ENCODE data around the gene TMEM107.
A peak's percentile ranks its signal among the peaks of the same experiment; 100 is the strongest.
"Not testable (repeated sequence)": the region's sequence is repeated elsewhere in the genome, so short reads cannot be mapped to it uniquely, and the experiment has no call there.

Gene TMEM107

DNA sequence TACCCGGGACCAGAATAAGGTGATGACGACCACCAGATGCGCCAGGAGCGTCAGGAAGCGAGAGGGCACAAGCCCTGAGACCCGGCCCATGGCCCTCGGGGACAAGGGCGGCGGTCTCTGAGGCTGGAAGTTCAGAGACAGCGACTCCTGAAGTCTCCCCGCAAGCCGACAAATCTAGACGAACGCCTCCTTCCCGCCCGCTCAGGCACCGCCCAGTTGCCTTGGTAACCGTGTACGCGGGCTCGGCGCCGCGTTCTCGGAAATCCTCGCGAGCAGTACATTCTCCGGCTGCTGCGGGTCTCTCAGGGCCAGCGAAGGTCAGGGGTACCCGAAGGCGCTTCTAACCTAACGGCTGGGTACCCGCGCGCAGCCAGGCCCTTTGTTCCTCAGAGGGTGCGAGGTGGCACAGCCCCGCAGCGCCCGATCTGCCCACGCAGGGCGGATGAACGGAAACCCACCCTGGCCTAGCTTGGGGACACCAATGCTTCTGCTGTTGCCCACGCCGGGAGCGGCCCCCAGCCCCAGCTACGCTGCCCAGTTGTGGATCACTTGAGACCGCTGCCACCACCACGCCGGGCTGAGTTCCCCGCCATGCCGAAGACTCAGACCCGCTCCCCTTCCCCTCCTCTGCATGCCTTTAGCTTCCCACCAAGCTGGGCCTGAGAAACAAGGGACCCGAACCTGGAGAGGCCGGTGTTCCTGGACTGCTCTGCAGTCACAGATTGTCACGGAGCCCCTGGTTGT is at the start of gene TMEM107:
Gene TMEM107 (minus strand): TSS at position 184 of the 744 bp plus-strand sequence. CDS start 94 bp downstream, at position 90.
- no peak for DNase-seq (ENCODE audit: low read depth, low spot score)
- H3K27ac ChIP-seq = peak within 1 kb of the TSS; percentile 48

DNA sequence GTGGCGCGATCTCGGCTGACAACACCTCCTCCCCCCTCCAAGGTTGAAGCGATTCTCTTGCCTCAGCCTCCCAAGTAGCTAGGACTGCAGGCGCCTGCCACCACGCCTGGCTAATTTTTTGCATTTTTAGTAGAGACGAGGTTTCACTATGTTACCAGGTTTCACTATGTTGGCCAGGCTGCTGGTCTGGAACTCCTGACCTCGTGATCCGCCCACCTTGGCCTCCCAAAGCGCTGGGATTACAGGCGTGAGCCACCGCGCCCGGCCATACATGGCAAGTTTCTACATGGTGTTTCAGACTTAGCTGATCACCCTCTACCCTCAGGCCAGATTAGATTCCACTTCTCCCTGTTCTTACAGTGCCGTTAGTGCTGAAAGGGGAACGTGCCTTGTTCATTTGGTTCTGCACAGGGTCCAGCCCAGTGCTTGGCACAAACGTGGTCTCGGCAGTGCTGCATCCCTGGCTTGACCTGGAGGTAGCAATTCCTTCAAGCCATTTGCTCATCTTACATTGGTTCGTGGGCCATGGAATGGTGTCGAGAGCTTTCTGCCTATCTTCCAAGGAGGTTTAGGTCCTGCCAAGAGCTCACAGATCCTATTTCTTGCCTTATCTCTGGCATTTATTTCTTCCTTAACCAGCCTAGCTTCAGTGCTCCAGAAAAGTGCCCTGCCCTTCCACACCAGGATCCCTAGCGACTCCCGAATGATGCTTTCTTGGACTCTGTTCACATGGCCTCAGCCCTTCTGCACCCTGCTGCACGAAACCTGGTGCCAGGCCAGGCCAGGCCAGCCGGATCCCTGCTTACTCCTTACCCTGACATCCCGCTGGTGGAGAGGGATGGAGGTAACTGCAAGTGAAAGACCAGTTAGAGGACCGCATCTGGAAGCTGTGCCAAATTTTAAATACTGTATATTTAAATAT is 49.0 kb upstream of the TMEM107 start:
- DNase-seq (ENCODE audit: low read depth, low spot score) = no peak
- no peak overlapping the region for H3K27ac ChIP-seq

DNA sequence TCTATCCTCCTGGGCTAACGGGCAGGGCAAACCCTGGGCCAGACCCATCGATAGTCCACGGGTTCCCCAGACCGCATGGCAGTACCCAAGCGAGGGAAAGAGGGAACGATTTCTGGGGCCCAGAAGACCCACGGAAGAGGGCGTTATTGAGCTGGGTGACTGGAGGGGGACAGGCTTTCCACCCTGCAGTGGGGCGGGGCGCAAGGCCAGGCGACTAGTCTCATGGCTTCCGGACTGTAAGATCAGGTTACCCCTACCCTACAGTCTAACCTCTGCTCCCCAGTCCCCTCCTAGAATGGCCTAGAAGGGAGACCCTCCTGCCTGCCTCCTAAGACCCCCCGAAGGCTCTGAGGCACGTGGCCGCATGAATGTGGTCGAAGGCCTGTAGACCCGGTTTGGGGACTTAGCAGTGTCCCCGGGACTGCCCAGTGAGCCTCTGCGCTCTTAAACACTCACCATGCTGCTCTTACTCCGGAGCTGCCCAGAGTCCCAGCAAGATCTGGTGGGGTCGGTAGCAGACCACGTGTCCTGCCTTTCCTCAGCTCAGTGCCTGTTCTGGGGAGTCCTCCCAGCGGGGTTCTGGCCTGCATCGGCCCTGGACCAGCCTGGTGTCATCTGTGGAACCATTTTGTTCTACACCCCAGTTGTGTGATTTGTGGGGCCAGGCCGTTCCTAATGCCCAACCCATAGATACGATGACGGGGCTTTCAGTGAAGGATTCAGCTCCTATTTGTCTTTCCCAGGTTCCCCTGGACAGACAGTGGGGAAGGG is 47.4 kb upstream of the TMEM107 start:
- DNase-seq (ENCODE audit: low read depth, low spot score) = no peak
- H3K27ac ChIP-seq = peak overlapping the region; percentile 96

DNA sequence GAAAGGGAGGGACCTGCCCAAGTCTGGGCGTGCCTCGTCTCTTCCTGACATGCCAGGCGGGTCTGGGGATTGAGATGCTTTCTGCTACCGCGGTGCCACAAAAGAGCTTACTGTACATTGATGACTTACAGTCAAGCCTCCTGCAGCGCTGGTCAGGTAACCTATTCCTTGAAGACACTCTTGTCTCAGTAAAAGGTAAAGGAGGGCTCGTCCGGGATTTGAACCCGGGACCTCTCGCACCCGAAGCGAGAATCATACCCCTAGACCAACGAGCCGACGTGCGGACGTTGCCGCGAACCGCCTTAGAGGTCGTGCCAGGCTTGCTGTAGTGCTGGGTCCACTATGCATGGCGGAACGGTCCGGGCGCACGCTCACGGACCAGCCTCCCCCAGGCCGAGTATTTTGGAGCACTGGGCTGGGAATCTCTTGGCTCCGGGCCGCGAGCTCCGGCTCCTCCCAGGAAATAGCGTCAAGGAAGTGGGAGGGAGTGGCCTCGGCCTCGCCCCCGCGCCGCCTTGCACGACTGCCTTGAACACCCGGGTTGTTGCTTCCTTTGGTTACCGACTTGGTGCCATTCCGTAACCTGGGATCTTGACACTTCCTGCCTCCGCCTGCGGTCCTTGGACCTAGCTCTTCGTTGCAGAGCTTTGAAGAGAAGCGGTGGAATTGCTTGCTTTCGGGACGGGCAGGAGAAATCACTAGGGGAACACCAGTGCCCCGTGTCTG is 46.6 kb upstream of the TMEM107 start:
- peak; percentile 92 for DNase-seq (ENCODE audit: low read depth, low spot score)
- peak overlapping the region; percentile 96 for H3K27ac ChIP-seq

DNA sequence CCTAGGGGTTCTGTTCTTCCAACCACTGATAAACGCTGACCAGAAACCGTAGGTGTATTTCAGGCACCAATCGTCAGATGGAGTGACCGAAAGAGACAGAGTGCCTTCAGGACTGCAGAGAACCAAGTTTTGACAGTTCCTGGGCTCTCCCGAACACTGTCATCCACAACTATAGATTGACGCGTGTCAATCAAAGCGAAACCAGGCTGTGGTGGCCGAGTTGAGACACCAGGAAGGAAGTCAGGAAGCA is 46.1 kb upstream of the TMEM107 start:
- peak overlapping the region; percentile 96 for H3K27ac ChIP-seq
- no peak for DNase-seq (ENCODE audit: low read depth, low spot score)

DNA sequence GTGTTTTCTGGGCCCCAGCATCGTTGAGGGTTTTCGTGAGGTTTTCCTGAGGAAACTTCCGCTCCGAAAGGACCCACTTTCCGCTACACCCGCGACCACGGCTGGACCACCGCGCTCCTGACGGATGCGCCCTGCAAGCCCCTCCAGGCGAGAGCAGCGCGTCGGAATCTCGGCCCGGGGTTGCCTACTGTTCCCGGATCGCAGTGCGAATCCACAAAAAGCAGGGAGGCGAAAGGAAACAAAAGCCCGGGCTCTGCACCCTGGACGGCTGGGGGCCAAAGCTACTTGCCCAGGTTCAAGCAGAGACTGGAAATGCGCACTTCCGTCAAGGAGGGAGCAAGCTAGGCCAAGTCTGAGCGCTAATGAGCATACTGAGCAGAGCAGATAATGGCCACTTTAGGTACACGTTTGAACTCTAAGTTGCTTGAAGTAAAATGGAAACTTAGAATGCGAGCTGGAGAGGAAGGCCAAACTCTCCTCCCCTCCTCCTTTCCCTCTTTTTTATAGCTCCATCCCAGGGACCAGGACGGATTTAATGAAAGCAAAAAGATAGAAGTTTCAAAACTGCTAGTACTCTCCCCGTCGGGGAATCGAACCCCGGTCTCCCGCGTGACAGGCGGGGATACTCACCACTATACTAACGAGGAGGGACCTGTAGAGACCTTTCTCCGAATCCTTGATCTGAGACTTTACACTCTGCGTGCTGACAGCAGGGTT is 45.6 kb upstream of the TMEM107 start:
- DNase-seq (ENCODE audit: low read depth, low spot score) = no peak
- H3K27ac ChIP-seq = peak overlapping the region; percentile 96

DNA sequence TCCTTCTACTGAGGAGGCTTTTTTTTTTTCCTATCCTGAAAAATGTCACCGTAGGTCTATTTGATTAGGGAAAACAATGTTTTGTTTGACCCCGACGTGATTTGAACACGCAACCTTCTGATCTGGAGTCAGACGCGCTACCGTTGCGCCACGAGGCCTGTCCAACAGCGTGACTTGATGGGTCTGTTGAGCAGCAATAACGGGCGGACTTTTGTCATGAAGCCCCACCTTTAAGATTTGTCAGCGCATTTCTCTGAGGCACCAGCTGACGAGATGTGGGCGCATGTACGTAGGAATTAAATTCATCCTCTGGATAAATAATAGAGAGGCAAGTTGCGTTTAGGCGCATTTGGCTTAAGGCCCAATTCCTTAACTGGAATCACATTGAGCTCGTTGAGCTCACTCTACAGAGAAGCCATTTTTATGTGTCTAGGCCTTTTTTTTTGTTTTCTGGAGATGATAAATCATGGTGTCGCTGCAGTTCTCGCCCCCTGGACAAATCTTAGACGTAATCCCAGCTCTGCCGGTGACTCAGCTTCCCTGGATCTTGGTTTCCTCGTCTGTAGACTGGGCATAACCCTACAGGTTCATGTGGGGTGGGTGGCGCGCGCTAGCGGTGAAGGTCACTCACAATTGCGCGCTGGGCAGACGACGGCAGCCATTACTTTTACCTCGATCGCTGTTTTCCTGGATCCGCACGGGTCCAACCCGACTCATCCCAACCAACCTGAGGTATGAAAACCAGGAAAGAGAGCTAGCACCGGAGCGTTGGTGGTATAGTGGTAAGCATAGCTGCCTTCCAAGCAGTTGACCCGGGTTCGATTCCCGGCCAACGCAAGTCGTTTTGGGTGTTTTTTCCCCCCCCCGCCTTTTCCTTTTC is 44.8 kb upstream of the TMEM107 start:
- peak; percentile 54 for DNase-seq (ENCODE audit: low read depth, low spot score)
- peak overlapping the region; percentile 96 for H3K27ac ChIP-seq

DNA sequence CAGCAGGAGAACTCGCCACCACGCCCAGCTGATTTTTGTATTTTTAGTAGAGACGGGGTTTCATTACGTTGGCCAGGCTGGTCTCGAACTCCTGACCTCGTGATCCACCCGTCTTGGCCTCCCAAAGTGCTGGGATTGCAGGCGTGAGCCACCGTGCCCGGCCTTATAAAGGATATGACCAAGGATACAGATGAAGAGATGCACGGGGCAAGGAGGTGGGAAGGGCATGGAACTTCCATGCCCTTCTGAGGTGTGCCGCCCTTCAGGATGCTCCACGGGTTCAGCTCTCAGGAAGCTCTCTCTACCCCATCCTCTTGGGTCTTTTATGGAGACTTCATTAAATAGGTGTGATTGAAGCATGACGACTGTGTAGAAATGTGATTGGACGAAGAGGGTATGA is 37.8 kb upstream of the TMEM107 start:
- not testable (repeated sequence) for H3K27ac ChIP-seq; DNase-seq (ENCODE audit: low read depth, low spot score)

DNA sequence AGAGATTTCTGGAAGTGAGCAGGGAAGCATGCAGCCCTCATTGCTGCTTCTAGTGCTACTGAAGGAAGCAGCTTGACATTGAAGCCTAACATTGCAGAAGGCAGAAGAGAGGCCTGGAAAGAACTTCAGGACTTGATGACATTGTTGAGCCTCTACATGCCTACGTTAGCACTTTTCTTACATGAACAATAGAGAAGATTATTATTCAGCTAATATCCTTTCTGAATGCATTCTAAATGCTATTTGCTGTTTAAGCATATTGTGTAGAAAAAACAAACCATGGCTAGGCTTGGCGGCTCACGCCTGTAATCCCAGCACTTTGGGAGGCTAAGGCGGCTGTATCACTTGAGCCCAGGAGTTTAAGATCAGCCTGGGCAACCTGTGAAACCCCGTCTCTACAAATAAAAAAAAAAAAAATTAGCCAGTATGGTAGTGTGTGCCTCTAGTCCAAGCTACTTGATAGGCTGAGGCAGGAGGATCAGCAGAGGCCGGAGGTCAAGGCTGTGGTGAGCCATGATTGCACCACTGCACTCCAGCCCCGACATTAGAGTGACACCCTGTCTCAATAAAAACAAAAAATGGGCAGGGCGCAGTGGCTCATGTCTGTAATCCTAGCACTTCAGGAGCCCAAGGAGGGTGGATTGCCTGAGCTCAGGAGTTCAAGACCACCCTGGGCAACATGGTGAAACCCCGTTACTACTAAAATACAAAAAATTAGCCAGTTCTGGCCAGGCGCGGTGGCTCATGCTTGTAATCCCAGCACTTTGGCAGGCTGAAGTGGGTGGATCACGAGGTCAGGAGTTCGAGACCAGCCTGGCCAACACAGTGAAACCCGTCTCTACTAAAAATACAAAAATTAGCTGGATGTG is 36.4 kb upstream of the TMEM107 start:
- no peak for DNase-seq (ENCODE audit: low read depth, low spot score)
- no peak overlapping the region for H3K27ac ChIP-seq

DNA sequence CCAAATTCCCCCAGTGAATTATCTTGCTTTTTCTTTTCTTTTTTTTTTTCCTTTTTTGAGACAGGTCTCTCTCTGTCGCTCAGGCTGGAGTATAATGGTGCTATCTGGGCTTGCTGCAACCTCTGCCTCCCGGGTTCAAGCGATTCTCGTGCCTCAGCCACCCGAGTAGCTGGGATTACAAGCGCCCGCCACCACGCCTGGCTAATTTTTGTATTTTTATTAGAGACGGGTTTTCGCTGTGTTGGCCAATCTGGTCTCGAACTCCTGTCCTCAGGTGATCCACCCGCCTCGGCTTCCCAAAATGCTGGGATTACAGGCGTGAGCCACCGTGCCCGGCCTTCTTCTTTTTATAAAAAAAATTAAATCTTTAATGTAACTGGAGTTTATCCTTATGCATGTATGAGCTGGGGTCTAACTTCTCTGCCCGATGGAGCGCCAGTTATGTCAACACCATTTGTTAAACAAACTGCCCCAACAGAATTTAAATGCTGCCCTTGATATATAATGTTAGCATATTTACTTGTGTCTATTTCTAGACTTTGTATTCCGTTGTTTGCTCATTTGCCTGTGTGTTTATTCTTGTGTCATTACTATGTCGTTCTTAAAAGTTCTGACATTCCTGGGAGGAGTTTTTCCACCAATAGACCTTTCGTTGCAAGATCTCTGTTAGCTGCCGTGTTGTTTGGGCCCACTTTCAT is 34.7 kb upstream of the TMEM107 start:
- DNase-seq (ENCODE audit: low read depth, low spot score) = no peak
- peak overlapping the region; percentile 80 for H3K27ac ChIP-seq

DNA sequence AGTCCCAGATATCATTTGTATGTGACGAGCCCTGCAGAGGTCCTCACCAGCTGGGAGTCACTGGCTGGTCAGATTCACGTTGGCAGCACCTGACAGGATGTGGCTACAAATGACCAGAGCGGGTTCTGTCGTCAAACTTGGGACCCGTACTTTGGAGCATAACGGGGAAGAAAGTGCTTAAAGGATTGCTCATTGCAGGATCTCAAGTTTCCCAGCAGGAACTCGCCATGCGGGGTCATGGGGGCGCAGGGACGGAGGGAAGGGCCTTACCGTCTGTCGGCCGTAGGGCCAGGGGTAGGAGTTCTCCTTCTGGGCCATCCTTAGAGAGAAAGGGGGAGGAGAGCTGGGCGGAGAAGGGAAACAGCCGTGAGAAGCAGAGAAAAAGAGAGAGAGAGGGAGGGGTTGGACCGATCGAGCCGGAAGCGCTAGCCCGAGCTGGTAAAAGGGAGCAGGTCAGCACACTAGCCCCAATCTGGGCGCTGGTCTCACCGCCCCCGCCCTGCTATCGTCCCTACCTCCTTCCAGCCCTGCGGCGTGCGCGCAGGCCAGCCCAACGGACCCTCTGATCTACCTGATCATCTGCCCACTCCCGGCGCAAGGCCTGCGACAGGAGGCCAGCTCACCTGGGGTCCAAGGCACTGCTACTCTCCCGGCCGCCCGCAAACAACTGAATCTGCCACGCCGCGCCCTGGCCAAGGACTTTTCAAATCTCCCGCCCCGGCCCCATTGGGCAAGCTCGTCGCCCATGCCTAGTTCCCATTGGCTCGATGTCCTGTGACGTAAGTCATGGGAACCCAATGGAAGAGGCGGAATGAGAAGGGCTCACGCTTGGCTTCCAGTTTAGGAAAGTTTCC is 34.0 kb upstream of the TMEM107 start, which contains the start of gene AURKB:
Gene AURKB (minus strand): TSS at position 669 of the 854 bp plus-strand sequence. CDS start 351 bp downstream, at position 318.
- peak; percentile 73 for DNase-seq (ENCODE audit: low read depth, low spot score)

DNA sequence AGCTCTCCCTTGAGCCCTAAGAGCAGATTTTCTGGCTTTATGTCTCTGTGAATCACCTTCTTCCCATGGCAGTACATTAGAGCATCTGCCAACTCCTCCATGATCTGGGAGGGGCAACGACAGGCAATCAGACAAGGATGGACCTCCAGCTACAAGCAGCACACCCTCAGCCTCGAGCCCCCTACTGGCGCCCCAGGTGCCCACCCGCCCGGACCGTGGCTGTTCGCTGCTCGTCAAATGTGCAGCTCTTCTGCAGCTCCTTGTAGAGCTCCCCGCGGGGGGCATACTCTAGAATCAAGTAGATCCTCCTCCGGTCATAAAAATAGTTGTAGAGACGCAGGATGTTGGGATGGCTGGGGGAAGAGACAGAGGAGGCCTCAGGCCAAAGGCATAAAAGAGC is 30.4 kb upstream of the TMEM107 start:
- H3K27ac ChIP-seq = no peak overlapping the region
- DNase-seq (ENCODE audit: low read depth, low spot score) = no peak

More for the DNA sequence above, 34.0 kb upstream of the TMEM107 start, which contains the start of gene AURKB:
- peak within 1 kb of the TSS; percentile 80 for H3K27ac ChIP-seq

DNA sequence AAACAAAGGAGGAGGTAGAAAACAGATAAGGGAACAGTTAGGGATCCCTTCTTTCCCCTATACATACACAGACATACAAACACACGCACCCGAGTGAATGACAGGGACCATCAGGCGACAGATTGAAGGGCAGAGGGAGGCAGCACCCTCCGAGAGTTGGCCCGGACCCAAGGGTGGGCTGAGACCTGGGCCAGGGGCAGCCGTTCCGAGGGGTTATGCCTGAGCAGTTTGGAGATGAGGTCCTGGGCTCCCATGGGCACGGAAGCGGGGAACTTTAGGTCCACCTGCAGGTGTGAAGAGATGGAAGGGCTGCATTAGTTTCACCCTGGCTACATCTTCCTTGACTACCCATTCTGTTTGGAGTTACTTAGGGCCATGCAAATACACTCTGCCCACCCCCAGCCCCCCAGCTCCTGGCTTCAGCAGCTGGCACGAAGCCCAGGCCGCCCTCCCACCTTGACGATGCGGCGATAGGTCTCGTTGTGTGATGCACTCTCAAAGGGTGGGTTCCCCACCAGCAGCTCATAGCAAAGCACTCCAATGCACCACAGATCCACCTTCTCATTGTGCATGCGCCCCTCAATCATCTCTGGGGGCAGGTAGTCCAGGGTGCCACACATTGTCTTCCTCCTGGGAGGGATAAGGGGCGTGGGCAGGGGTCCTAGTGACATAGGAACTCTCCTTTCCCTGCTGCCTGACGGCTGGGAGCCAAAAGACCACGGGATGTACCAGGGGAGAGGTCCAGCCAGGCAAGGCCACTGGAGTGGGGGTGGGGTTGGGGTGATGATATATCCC is 28.8 kb upstream of the TMEM107 start:
- DNase-seq (ENCODE audit: low read depth, low spot score) = no peak
- H3K27ac ChIP-seq = no peak overlapping the region

DNA sequence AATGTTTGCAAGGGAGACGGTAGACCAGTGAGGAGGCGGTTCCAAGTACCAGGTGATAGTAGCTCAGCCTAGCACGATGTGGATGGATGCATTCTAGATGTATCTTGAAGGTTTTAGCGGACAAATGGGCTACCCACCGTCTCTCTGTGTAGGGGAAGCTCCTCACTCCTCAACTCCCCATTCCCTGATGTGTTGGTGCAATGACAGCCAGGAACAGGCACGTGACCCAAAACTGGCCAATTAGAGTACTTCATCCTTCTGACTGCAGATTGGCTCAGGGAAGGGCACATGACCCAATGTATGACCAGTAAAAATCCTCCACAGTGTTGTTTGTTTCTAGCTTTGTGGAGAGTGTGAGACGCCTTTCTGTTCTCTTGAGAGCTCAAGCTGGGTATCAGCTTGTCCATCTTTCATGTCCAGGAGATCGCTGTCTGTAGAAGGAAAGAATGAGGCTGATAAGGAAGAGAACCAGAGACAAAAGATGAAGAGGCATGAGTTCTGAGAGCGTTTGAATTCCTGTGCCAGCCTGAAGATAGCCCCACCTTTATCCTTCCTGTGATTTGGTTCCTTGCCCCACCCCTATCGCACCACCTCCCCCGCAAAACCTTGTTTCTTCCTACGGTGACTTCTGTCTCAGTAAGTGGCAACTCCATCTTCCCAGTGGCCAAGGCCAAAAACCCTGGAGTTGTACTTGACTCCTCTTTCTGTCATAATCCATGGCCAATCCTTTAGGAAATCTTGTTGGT is 16.1 kb upstream of the TMEM107 start:
- H3K27ac ChIP-seq = peak overlapping the region; percentile 61
- no peak for DNase-seq (ENCODE audit: low read depth, low spot score)
